HFF-Myc (cell line): ENCODE measurements around the gene SAMD9.
"Not testable (repeated sequence)": the region's sequence is repeated elsewhere in the genome, so short reads cannot be mapped to it uniquely, and the experiment has no call there.

Experiments used
- DNase-seq: peaks from one replicate; pipeline ENCODE4 v3.0.0-alpha.2; 2011; ENCODE audit warnings: low read depth; ENCODE audit errors: extremely low read depth
- H3K4me3 ChIP-seq: replicated peaks from 2 replicates; pipeline ENCODE4 v1.5.1; 2011; ENCODE audit warnings: low read depth, mild to moderate bottlenecking, control low read depth, low read length
- CTCF ChIP-seq: IDR thresholded peaks from 2 replicates; pipeline ENCODE4 v1.5.1; 2012; ENCODE audit warnings: mild to moderate bottlenecking, low read depth, low read length, control low read depth; ENCODE audit errors: missing control alignments

The SAMD9 gene

GRCh38 chr7:93145354-93145753, 27.6 kb upstream of the SAMD9 start:
- H3K4me3 ChIP-seq: no peak overlapping the region
- DNase-seq: no peak
- TF ChIP-seq CTCF: no peak

GRCh38 chr7:93142127-93142526, 24.3 kb upstream of the SAMD9 start:
- no peak for DNase-seq
- TF ChIP-seq CTCF: no peak
- H3K4me3 ChIP-seq: no peak overlapping the region

- H3K4me3 ChIP-seq: no peak overlapping the region
- TF ChIP-seq CTCF: no peak
- DNase-seq: no peak
These were observed 22.9 kb upstream of the SAMD9 start for GRCh38 chr7:93140582-93141191.

- TF ChIP-seq CTCF: no peak
- no peak overlapping the region for H3K4me3 ChIP-seq
- no peak for DNase-seq
These were observed 20.8 kb upstream of the SAMD9 start for GRCh38 chr7:93138576-93138975.

- DNase-seq: no peak
- TF ChIP-seq CTCF: no peak
- no peak overlapping the region for H3K4me3 ChIP-seq
These were observed 15.2 kb upstream of the SAMD9 start for GRCh38 chr7:93133005-93133404.

GRCh38 chr7:93132216-93132615, 14.4 kb upstream of the SAMD9 start:
- no peak overlapping the region for H3K4me3 ChIP-seq
- TF ChIP-seq CTCF: no peak
- DNase-seq: no peak

- DNase-seq, H3K4me3 ChIP-seq: not testable (repeated sequence)
These were observed 9.2 kb upstream of the SAMD9 start for GRCh38 chr7:93126954-93127353.

GRCh38 chr7:93123532-93123931, 5.8 kb upstream of the SAMD9 start:
- DNase-seq, H3K4me3 ChIP-seq: not testable (repeated sequence)
